ENCODE measurements around the gene RAET1G. TPM values are rescaled to one million over a fixed set of nuclear protein-coding genes. Genes with fewer than 3 reads are reported as not detected.

RAET1G gene
- total and polyA plus RNA-seq, 9 of the 15 experiments (the other 6 are each of a cell fraction or from before 2014, with no cell fraction given): 0.11 TPM; not detected in 8

DNA sequence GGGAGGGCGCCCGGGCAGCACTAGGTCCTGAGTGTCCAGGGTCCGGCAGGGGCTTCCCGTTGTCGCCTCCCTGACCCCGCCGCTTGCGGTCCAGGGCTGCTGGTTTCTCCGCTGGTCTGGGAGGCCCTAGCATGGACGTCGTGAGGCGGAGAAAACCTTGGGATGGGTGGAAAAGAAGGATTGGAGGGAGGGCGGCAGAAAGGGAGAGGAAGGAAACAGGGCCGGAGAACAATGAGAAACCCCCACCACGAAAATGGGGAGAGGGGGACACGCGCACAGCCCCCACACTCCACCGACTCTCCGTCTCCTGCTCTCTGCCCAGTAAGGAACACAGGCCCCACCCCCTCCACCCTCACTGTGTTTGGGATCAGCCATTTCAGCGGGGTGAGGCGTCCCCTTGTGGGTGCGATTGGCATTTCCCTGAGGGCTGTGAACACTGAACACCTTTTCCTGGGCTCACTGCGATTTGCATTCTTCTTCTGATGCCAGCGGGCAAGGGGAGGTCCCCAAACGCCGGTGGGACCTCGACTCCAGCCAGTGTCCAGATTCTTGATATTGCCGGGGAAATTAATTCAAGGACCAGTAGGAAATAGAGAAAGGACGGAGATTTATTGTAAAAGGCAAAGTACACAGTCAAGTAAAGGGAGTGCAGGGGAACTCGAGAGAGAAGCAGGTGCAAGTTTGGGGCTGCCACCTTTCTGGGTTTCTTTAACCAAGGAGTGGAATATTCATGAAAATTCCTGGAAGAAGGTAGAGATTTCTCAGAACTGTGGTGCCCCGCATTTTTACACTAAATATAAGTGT, 3.3 kb upstream of the RAET1G start (continued):
- TF ChIP-seq, protein P1, sequence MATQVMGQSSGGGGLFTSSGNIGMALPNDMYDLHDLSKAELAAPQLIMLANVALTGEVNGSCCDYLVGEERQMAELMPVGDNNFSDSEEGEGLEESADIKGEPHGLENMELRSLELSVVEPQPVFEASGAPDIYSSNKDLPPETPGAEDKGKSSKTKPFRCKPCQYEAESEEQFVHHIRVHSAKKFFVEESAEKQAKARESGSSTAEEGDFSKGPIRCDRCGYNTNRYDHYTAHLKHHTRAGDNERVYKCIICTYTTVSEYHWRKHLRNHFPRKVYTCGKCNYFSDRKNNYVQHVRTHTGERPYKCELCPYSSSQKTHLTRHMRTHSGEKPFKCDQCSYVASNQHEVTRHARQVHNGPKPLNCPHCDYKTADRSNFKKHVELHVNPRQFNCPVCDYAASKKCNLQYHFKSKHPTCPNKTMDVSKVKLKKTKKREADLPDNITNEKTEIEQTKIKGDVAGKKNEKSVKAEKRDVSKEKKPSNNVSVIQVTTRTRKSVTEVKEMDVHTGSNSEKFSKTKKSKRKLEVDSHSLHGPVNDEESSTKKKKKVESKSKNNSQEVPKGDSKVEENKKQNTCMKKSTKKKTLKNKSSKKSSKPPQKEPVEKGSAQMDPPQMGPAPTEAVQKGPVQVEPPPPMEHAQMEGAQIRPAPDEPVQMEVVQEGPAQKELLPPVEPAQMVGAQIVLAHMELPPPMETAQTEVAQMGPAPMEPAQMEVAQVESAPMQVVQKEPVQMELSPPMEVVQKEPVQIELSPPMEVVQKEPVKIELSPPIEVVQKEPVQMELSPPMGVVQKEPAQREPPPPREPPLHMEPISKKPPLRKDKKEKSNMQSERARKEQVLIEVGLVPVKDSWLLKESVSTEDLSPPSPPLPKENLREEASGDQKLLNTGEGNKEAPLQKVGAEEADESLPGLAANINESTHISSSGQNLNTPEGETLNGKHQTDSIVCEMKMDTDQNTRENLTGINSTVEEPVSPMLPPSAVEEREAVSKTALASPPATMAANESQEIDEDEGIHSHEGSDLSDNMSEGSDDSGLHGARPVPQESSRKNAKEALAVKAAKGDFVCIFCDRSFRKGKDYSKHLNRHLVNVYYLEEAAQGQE (IDR thresholded peaks at IDR 0.05; ENCODE audit: borderline replicate concordance): peak; percentile 88
- TF ChIP-seq, protein P1 (CRISPR knock-in tag; IDR thresholded peaks at IDR 0.05; ENCODE audit: low read depth): no peak
- TF ChIP-seq, protein P2, sequence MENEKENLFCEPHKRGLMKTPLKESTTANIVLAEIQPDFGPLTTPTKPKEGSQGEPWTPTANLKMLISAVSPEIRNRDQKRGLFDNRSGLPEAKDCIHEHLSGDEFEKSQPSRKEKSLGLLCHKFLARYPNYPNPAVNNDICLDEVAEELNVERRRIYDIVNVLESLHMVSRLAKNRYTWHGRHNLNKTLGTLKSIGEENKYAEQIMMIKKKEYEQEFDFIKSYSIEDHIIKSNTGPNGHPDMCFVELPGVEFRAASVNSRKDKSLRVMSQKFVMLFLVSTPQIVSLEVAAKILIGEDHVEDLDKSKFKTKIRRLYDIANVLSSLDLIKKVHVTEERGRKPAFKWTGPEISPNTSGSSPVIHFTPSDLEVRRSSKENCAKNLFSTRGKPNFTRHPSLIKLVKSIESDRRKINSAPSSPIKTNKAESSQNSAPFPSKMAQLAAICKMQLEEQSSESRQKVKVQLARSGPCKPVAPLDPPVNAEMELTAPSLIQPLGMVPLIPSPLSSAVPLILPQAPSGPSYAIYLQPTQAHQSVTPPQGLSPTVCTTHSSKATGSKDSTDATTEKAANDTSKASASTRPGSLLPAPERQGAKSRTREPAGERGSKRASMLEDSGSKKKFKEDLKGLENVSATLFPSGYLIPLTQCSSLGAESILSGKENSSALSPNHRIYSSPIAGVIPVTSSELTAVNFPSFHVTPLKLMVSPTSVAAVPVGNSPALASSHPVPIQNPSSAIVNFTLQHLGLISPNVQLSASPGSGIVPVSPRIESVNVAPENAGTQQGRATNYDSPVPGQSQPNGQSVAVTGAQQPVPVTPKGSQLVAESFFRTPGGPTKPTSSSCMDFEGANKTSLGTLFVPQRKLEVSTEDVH (IDR thresholded peaks at IDR 0.05; ENCODE audit: low read depth, partially characterized antibody): no peak
- no peak for TF ChIP-seq CBX8 (IDR thresholded peaks at IDR 0.05; ENCODE audit: borderline replicate concordance, extremely low read depth, low read depth, low read length, poor library complexity, severe bottlenecking)
- no peak for TF ChIP-seq E4F1 (CRISPR knock-in tag; IDR thresholded peaks at IDR 0.05; ENCODE audit: borderline replicate concordance)
- TF ChIP-seq ZEB2 (IDR thresholded peaks at IDR 0.05): no peak
